AG09319 (cell line): Measurements from ENCODE around the gene SCAF1.
"Not testable (repeated sequence)": the region's sequence is repeated elsewhere in the genome, so short reads cannot be mapped to it uniquely, and the experiment has no call there.

Experiments
- DNase-seq: peaks from one replicate; pipeline ENCODE4 v3.0.0-alpha.2; 2010; ENCODE audit warnings: low read depth; ENCODE audit errors: extremely low read depth
- TF ChIP-seq, protein P1 (sequence below): IDR thresholded peaks from 2 replicates; pipeline ENCODE4 v1.5.1; 2011; ENCODE audit warnings: low read depth, mild to moderate bottlenecking, inconsistent platforms, low read length, moderate library complexity

The SCAF1 gene

GRCh38 chr19:49632576-49632975 lies 9.4 kb upstream of the SCAF1 start:
- DNase-seq: no peak
- TF ChIP-seq, protein P1, sequence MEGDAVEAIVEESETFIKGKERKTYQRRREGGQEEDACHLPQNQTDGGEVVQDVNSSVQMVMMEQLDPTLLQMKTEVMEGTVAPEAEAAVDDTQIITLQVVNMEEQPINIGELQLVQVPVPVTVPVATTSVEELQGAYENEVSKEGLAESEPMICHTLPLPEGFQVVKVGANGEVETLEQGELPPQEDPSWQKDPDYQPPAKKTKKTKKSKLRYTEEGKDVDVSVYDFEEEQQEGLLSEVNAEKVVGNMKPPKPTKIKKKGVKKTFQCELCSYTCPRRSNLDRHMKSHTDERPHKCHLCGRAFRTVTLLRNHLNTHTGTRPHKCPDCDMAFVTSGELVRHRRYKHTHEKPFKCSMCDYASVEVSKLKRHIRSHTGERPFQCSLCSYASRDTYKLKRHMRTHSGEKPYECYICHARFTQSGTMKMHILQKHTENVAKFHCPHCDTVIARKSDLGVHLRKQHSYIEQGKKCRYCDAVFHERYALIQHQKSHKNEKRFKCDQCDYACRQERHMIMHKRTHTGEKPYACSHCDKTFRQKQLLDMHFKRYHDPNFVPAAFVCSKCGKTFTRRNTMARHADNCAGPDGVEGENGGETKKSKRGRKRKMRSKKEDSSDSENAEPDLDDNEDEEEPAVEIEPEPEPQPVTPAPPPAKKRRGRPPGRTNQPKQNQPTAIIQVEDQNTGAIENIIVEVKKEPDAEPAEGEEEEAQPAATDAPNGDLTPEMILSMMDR: no peak

- DNase-seq: not testable (repeated sequence)
These were observed 8.7 kb upstream of the SCAF1 start for GRCh38 chr19:49633273-49633672.

DNA sequence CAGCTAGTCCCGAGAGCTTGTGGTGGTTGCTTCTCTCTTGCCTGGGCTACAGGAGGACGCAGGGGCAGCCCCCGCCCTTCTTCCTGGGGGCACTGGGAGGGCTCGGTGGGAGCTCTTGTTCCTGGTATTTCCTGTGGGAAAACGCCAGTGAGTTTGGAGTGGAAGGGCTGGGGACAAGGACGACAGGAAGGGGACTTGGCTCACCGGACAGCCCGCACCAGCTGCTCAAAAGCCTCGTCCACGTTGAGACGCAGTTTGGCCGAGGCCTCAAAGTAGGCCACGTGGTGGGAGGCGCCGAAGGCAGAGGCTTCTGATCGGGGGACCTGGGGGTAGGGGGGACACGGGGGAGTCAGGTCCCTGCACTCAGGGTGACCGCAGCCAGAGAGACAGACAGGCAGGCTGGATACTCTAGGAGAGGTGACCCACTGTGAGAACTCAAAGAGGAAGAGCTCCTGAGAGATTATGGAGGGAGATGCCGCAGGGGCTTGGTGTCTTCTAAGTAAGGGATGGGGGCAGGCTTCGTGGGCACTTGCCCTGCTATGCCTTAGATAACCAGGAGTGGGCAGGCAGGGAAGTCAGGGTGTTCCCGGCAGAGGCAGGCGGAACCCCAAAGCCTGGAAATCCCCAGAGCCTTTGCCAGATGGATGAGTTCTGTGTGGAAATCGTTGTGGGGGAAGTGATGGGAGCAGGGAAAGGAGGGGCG lies 6.3 kb upstream of the SCAF1 start:
- TF ChIP-seq, protein P1: peak; percentile 7
- DNase-seq: no peak

DNA sequence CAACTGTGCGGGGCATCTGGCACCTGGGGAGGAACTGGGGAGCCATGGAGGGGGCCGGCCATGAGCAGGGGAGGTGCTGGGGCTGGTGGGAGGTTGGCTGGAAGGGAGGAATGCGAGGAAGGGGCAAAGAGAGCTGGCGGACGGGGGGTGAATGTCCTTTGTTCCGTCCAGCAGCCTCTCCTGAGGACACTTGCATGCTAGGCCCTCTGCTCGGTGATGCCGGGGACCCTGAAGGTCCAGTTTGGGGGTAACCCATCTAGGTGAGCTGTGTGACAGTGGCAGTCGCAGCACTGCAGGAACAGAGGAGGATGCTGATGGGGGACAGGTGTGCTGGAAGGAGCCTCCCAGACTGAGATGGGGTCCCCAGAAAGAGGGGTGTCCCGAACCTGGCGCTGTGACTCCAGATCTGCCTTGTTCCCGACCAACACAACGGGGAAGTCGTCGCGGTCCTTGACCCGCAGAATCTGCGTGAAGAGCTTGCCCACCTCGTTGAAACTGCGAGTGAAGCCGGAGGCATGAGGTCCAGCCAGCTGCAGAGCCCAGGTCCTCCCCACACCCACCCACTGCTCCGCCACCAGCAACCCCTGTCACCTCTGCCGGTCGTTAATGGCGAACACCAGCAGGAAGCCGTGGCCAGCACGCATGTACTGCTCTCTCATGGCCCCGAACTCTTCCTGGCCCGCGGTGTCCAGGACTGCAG lies 5.6 kb upstream of the SCAF1 start:
- TF ChIP-seq, protein P1: no peak

GRCh38 chr19:49637821-49638738 lies 3.9 kb upstream of the SCAF1 start:
- peak; percentile 51 for DNase-seq
- TF ChIP-seq, protein P1: no peak

More for the DNA sequence above, 5.6 kb upstream of the SCAF1 start:
- no peak for DNase-seq

GRCh38 chr19:49639401-49640112 lies 2.5 kb upstream of the SCAF1 start:
- TF ChIP-seq, protein P1: no peak

More at GRCh38 chr19:49639401-49640112, 2.5 kb upstream of the SCAF1 start:
- DNase-seq: no peak
